DMS 273 (cell line): ENCODE data around the gene PKNOX2.

Source experiments
- DNase-seq: peaks from one replicate; lab custom pipeline; 2025; ENCODE audit not compliant: unreplicated experiment; lab: John Stamatoyannopoulos, UW

PKNOX2 gene

DNA sequence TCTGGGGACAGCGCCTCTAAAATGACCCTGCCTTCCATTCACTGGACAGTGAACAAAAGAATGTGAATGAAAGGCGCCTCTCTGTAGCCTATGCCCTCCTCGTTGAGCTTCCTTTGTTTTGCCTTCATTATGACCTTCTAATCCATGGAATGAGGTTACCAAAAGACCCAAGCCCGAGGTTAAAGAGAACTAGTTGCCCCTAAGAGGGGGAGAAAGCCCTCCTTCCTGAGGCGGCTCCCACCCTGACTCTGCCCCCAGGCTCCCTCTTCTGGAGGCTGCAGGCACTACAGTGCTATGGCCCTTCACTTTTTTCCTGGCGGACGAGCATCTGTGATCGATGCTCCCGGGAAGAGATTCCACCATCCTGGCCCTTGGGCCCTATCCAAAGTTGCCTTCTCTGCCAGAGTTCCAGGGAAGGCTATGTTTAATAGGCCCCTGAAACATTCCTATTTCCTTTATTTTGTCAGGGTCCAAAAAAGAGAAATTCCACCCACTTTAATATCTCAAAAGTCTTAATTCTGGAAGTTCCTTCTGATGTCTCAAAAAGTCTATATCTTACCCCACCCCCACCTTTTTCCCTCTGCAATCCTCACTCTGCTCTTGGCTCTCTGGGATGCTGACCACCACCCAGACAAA is 184.2 kb downstream of the PKNOX2 start:
- DNase-seq = peak; percentile 73

DNA sequence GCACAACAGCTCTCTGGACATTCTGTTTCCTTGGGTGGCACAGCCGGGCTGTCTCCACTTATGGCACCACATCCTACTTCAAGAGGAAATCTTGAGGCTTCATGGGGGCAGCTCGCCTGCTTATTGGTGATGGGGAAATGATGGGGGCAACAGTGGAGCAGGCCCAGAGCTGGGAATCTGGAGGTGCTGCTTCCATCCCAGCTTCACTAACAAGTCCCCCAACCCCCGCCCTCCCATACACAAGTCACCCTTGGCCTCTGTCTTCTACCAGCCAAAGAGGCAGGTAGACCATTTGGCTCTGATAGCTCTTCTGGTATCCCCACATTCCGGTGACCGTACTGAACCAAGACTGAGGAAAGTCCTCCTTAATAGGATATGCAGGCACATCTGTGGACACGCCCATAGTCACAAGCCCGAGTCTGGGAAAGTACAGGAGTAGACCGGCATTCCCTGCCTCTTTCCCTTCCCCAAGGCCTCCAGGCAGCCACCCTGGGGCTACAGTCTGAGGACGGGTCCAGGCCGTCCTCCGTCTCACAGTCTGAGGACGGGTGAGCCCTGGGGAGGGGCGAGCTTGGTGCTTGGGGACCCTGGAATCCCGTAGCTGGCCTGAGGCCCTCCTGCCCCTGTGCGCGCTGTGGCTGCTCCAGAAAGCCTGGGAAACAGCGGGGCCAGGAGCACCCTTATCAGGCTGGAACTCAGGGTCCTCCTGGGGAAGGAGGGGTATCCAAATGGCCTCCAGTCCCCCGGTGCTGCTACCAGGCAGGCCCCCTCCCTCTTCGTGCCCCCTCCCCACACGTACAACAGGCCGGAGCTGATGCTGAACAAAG is 185.9 kb downstream of the PKNOX2 start:
- no peak for DNase-seq

DNA sequence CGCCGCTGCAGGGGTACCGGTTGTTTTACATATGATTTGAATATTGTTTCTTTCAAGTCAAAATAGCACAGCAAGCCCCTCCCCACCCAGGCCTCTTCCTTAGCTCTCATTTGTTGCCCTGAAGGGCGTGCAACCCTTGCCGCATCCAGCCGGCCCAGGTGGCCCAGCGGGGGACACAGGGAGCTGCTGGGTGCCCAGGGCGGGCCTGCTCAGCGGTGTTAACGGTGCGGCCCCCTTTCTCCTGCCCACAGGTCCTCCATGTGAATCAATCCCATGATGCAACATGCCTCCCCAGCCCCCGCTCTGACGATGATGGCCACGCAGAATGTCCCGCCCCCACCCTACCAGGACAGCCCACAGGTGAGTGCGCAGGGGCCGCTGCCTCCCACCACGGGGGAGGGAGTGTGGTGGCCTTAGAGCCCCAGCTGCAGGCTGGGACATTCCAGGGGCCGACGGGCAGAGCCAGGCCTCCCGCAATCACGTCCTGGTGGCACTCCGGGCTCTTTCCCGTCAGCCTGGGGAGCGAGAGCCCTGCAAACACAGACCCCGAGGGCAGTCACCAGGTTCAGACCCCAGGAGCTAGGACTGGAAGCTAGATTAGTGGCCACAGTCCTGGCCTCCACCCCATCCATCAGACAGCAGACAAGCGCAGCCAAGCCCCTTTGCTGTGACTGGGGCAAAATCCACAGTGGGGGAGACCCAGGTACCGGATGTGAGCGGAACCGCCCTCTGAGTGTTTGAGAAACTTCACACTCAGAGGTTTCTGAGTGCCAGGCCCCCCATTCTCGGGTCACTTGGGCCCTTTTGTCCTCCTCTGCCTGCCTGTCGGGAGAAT is 186.7 kb downstream of the PKNOX2 start:
- no peak for DNase-seq

DNA sequence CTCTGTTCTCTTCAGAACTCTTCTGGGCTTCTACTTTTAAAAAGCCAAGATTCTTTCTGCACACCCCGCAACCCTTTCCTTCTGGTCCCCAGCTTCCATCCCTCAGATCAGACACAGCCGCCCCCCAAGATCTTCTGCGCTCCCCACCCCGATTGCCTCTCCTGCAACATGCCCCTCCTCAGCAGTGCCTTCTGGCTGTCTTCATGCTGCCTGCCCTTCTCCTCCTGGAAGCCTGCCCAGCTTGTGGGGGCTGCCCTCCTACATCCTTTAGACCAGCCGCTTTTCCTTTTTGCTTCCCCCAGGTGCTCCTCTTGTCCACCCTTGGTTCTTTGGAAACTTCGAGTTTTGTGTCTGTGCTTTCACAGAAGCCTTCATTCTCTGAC is 187.3 kb downstream of the PKNOX2 start:
- DNase-seq = no peak

DNA sequence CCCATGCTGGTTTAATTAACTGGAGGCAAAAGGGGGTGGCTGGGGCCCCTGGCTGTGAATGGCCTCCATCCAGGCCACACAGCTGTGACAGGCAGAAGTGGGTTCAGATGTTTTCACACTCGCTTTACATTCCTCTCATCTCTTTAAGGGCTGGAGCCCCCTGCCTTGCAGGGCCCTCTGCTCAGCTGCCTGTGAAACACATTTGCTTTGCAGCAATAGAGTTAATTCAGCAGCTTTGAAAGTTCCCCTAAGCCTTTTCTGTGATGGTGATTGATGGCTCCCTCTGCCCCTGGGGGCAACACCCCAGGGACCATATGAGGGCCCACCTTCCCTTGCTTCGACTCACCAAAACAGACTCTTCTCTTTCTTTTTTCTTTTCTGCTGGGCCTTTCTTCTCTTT is 192.2 kb downstream of the PKNOX2 start:
- no peak for DNase-seq

DNA sequence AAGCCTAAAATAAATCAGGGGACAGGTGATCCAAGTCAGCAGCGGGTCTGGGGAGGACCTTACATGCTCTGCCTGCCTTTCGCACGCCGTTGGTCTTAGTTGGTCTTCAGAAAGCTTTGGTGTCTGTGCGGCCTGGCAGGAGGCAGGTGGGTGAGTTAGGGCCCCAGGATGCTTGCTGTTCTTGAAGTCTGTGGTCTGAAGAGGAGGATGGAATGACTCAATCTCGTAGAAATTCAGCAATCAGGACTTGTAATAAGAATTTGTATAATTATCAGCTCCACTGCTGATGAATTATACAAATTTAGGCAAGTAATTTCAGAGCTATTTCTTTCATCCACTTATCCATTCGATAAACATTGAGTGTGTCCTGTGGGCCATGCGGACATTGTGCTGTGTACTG is 193.0 kb downstream of the PKNOX2 start:
- no peak for DNase-seq

DNA sequence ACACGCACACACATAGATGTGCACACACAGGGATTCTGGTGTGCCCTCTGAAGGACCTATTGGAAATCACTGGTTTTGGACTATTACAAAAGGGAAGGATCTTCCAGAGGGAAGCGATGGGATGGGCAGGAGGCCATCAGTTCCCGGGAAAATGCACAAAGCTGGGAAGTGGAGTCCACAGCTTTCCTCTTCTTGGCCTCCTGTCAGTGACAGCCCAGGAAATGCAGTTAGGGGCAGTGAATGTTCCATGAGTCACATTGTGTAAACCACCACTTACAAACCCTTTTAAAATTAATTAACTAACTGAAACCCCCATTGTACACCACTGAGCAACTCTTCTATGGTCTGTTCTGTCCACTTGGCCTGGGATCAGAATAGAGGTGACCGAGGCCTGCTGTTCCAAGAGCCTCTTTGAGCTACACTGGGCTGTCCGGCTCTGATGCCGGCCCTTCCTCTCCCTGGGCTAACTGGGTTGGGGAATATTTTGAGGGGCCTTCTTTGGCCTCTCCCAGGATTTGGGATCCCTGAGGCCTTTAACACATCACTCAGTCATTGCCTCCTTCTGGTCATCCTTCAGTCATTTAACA is 193.8 kb downstream of the PKNOX2 start:
- DNase-seq = no peak

DNA sequence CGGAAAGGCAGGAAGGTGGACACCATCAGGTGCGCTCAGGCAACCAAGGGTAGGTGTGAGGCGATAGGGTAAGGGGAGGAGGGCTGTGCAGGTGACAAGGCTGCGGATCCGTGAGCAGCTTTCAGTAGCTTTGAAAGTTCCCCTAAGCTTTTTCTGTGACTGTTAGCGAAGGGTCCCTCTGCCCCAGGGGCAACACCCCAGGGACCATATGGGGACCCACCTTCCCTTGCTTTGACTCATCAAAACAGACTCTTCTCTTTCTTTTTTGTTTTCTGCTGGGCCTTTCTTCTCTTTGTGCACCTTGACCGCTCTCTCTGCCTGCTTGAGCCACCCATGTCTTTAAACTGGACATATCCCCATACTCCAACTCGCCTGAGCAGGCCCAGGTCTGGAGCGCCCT is 194.6 kb downstream of the PKNOX2 start:
- no peak for DNase-seq

DNA sequence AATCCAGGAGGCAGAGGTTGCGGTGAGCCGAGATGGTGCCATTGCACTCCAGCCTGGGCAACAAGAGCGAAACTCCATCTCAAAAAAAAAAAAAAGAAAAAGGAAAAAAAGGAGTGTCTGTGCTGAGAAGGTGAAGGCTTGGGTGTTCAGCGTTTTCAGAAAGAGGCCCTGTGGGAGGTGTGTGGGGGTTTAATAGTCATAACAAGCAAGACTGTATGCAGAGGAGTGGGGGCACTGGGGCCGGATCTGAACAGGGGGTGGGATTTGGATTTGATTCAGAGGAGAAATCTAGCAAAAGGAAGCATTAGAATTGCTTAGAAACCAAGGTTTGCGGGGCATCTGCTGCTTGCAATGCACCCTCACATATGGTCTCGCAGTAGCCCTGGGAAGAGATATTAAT is 195.5 kb downstream of the PKNOX2 start:
- no peak for DNase-seq

DNA sequence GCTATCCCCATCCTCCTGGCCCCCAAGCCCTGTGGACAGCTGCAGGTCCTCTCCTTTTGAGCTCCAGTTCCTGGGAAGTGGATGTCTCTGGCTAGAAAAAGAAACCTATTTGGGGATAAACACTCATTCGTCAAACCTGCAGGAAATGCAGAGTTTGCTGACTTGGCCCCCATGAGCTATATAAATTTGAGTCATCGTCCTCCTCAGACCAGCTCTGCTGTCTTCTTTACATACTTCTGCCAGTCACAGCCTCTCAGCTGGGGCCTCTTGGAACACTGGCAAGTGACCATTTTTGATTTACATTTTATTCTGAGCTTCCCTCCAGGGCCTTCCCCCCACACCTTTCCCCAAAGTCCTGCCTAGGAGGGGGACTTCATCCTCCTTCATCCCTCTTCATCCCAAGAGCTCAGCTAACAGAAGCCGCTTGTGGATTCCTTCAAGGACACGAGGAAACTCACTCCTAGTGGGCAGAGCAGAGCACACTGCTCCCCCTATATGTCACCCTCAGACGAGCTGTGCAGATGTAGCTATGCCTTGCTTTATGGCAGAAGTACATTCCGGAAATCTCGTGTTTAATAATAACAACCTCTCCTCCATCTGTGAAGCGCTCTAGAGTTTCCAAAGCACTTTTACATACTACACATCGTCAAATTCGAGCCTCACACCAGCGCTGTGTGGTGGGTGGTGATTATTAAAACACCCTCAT is 199.7 kb downstream of the PKNOX2 start:
- DNase-seq = no peak

DNA sequence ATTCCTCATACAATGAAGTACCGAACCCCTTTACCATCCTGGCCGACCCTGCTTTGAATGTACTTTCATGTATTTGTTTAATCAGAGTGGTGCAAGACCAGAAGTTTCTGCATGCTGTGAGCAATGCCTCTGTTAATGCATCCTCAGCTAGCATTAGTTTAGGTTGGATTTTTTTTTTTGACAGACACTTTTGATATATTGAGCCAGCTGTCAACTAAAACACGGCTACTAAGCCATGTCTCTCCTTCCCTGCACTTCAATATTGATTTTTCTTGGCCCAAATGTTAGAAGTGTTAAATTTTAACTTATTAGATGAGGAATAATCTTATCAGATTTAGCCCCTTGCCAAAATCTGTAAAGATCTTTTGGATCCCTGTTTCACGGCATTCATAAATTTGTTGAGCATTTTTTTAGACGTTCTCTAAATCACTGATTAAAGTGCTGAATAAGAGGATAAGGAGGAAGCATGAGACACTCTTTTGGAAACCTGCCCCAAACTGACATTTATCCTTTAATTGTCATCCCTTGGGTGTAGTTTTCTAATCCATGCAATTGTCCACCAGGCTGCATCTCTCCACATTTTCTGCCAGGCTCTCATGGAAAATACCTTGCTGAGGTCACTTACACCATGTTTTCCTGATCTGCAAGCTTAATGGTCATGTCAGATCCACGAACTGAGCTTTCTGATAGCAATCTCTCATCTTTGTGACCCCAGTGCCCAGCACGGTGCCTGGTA is 200.8 kb downstream of the PKNOX2 start:
- DNase-seq = no peak

DNA sequence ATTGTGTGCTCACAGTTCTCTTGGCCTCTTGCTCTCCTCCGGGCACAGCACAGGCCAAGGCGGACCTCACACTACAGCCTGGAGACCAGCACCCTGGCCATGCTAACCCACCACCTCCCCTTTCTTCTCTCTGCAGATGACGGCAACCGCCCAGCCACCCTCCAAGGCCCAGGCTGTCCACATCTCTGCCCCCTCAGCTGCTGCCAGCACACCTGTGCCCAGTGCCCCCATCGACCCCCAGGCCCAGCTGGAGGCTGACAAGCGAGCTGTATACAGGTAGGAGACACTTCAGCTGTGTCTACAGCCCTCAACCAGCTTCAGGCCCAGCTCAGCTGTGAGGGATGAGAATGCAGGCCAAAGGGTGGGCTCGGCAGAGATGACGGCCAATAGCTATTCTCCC is 203.2 kb downstream of the PKNOX2 start:
- no peak for DNase-seq

DNA sequence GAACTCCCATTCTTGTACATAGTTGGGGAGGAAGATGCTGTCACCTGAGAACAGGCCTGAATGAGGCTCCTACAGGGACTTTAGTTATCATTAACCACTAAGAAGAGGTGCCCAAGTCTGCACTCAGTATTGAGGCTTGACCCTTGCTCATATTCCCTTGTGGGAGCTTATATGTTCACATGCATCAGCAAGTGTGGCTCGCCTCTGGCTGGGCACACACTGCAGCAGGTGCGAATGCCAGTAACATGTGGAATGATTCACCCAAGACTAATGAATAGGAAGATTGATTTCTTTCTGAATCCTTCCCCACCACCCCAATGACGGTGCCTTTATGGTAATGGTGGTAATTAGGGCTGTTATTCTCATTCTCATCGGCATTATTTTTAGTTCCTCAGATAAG is 204.2 kb downstream of the PKNOX2 start:
- no peak for DNase-seq

DNA sequence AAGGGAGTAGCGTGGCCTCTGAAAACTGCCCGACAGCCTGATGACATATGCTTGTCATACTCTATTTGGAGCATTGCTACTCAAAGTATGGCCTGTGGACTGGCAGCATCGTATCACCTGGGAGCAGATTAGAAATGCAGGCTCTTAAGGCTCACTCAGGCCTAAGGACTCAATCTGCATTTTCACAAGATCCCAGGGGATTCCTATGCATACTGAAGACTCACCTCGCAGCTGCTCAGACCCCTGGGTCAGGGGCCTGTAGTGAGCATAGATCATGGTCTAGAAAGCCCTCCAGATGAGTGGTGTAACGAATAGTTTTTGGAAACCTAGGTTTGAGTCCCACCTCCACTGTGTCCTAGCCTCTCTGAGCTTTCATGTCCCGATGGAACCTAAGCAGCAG is 205.3 kb downstream of the PKNOX2 start:
- no peak for DNase-seq

DNA sequence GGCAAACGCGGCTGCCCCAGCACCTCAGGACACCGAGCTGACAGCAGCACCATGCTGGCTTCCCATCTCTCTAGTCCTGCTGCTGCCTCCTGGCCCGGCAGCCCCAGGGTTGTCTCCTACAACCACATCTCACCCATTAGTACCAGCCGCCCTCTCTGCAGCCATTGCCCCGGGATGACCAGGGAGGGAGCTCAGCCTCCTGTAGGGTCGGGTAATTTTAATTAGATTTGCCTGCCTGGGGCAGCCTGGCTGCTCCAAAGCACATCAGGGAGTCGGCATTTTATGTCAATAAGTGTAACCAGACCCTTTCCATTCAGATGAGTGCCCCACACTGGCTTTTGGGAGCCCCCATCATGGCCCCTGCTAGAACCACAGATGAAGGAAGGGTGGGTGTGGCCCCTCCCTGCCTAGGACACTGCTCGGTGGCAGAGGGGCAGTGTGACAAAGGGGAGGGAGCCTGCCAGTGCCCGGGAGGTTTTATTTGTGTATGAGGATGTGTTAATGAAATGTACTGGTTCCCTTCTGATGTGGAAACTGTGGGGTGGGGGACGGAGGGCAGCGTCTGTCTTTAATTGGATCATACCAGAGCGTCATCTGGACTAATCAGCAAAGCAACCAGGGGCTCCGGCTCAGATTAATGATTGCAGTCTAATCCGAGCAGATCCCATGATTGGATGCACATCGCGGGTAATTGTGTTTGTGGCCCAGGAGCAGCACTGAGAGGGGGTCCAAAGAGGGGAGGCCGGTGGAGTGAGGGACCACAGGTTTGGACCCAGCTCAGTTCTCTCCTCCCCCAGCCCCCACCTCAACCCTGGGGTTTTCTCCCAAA is 206.2 kb downstream of the PKNOX2 start:
- no peak for DNase-seq

DNA sequence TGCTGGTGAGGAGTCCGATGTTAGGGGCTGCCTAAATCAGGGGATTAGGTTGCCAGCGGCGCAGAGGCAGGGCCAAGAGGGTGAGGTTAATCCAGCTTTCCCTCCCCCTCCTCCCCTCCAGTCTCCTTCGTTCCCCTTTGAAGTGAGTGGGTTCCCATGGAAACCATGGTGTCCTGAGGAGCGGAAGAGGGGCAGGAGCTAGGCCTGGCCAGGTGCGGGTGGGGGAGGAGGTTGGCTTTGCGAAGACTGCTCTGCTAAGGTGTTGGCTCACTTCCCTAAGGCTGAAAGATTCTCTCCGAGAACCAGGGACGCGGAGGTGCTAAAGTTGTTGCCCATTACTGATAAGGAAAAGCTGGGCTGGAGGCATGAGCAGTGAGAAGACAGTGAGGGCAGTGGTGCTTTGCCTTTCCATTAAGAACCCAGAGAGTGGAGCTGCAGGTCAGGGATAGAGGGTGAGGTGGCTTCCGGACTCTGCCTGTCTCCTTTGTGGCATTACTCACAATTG is 206.9 kb downstream of the PKNOX2 start:
- peak; percentile 19 for DNase-seq

DNA sequence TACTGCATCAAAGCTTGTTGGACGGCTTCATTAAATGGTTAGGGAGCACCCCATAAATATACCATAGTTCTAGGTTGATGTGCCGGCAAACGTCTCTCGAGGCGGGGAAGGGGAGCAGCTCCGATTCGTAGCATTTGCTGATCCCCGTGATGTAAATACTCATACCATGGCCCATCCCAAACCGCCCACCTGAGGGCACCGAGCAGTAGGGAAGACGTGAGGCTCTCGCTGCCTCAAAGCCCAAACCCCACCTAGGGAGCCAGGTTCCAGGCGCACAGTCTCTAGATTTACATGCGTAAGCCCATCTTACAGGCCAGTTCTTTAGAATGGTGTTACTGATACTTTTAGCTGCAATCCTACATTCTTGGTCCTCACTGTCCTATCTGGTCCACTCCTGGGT is 207.5 kb downstream of the PKNOX2 start:
- DNase-seq = no peak

DNA sequence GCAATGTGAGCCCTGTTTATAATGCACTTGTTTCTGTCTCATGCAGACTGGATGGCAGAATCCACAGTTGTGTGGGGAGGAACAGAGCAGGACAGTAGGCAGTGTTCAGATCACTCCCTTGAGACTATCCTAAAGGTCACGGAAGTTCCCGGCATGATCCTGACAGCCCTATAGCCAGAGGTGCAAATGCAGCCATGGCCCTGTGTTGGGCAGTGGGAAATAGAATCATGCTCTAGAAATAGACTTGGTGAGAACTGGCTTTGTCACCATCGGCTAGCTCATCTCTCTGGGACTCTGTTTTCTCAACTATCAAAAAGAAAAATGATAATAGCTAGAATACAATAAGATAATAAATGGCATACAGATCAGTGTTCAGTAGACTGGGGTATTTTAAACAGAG is 208.4 kb downstream of the PKNOX2 start:
- no peak for DNase-seq
